GM06990 (cell line): ENCODE measurements around the gene GAREM2.

Experiments
- DNase-seq: peaks from one replicate; pipeline ENCODE4 v3.0.0-alpha.2; 2011; ENCODE audit not compliant: insufficient read length; ENCODE audit errors: extremely low read depth
- H3K27me3 ChIP-seq: replicated peaks from 2 replicates; pipeline ENCODE4 v1.6.0; 2011; ENCODE audit warnings: low read length; ENCODE audit not compliant: control insufficient read depth, insufficient read depth
- H3K36me3 ChIP-seq: 2 replicates; pipeline ENCODE4 v1.5.1; 2011; ENCODE audit warnings: low read length; ENCODE audit not compliant: control insufficient read depth, insufficient read depth
- H3K4me3 ChIP-seq: replicated peaks from 2 replicates; pipeline ENCODE4 v1.5.1; 2011; ENCODE audit warnings: low read depth, mild to moderate bottlenecking, control low read depth, low read length
- TF ChIP-seq, protein P1 (sequence below): IDR thresholded peaks from 2 replicates; pipeline ENCODE4 v1.5.1; 2011; ENCODE audit warnings: low read length, control low read depth, mild to moderate bottlenecking, inconsistent platforms; ENCODE audit not compliant: insufficient read depth, poor library complexity, severe bottlenecking

GAREM2 gene

DNA sequence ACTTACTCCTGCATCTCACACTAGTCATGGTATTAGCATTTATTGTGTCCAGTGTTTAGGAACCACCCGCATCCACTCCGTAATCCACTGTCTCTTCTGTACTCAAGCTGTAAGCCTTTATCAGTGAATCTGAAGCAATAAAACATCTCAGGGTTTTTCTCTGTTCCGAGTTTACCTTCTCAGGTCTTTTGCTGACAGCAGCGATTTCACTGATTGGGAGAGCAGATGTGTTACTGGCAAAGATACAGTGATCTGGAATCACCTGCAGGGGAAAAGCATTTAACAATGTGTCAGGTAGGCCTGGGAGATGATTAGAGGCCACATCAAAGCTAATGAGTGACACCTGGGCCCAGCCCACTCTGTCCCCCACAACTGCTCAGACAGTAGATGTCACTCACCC, 24.6 kb downstream of the GAREM2 start:
- Histone ChIP-seq H3K36me3 (peaks cover 23% of the 10 kb centered on the region), H3K27me3 (no peaks in the 10 kb centered on the region), H3K4me3 (no peak overlapping the region)
- TF ChIP-seq, protein P1, sequence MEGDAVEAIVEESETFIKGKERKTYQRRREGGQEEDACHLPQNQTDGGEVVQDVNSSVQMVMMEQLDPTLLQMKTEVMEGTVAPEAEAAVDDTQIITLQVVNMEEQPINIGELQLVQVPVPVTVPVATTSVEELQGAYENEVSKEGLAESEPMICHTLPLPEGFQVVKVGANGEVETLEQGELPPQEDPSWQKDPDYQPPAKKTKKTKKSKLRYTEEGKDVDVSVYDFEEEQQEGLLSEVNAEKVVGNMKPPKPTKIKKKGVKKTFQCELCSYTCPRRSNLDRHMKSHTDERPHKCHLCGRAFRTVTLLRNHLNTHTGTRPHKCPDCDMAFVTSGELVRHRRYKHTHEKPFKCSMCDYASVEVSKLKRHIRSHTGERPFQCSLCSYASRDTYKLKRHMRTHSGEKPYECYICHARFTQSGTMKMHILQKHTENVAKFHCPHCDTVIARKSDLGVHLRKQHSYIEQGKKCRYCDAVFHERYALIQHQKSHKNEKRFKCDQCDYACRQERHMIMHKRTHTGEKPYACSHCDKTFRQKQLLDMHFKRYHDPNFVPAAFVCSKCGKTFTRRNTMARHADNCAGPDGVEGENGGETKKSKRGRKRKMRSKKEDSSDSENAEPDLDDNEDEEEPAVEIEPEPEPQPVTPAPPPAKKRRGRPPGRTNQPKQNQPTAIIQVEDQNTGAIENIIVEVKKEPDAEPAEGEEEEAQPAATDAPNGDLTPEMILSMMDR: no peak
- DNase-seq: no peak

DNA sequence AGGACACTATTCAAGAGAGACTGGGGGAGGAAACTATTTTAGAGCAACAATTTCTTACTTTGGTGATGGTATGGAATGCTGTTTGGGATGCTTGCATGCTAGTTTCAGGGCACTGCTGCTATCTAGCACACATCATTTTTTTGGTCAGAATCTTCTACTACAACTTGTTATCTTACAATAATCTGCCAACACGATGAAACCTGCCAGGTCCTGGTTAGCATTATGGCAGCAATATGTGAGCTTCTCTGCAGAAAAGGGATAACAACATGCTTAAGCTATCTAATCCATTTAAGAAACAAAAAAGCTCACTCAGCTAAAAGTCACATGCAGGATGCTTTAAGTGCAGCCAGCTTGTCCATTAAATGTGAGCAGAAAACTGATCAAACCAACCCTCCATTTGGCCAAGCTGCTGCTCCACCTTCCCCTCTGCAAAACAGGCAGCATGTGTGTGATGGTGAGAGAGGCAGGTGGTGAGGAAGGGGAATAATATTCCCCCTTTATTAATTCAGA, 30.1 kb downstream of the GAREM2 start:
- Histone ChIP-seq H3K27me3 (no peaks in the 10 kb centered on the region), H3K36me3 (peaks cover 18% of the 10 kb centered on the region)
- TF ChIP-seq, protein P1: no peak

DNA sequence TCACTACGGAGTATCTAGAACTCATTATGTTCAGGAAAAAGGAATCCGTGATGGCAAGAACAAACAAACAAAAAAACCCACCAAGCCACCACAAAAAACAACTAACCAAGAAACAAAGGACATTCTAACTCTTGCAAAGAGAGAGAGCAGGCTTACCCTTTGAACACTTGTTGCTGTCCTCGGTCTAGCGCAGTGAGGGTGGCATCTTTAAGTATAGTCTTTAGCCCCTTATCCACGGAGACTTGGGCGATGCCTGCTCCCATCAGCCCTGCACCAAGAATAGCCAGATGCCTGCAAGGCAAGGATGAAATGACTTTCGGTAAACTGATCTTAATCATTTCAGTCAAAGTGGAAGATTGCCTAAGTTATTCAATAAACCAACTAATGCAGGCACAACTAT, 31.0 kb downstream of the GAREM2 start:
- H3K4me3 ChIP-seq: no peak overlapping the region
- DNase-seq: no peak
- H3K36me3 ChIP-seq: peaks cover 18% of the 10 kb centered on the region
- no peaks in the 10 kb centered on the region for H3K27me3 ChIP-seq
- TF ChIP-seq, protein P1: no peak

More for the DNA sequence above, 30.1 kb downstream of the GAREM2 start:
- no peak for DNase-seq
- H3K4me3 ChIP-seq: no peak overlapping the region

DNA sequence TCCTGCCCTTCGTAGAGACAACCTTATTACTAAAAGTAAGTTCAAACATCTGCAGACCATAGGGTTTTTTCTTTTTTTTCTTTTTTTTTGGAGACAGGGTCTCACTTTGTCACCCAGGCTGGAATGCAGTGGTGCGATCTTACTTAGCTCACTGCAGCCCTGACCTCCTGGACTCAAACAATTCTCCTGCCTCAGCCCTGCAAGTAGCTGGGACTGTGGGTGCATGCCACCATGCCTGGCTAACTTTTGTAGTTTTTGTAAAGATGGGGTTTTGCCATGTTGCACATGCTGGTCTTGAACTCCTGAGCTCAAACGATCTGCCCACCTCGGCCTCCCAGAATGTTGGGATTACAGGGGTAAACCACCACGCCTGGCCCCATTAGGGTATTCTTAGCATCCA, 39.1 kb downstream of the GAREM2 start:
- no peak overlapping the region for H3K4me3 ChIP-seq
- H3K27me3 ChIP-seq: no peaks in the 10 kb centered on the region
- TF ChIP-seq, protein P1: no peak
- H3K36me3 ChIP-seq: peaks cover 3% of the 10 kb centered on the region
- DNase-seq: no peak

DNA sequence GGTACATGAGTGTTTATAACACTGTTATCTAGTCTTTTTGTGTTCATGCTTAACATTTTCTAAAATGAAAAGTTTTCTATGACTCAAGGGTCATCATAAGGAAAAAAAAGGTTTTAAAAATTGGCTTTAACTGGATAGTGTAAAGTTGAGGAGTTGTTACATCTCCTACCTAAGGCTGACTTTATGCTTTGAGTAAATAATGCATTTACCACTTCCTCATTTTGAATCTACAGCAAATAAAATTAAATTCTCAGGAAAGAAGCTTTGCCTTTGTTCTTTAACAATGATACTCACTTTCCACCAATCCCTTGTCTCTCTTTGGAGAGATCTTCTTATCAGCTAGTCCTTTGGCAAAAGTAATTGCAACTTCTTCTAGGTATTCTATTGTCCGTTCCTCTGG, 41.9 kb downstream of the GAREM2 start:
- no peak for DNase-seq
- no peaks in the 10 kb centered on the region; the same call in none of the 2 replicates for H3K36me3 ChIP-seq
- no peak overlapping the region for H3K4me3 ChIP-seq
- TF ChIP-seq, protein P1: no peak
- no peaks in the 10 kb centered on the region for H3K27me3 ChIP-seq

DNA sequence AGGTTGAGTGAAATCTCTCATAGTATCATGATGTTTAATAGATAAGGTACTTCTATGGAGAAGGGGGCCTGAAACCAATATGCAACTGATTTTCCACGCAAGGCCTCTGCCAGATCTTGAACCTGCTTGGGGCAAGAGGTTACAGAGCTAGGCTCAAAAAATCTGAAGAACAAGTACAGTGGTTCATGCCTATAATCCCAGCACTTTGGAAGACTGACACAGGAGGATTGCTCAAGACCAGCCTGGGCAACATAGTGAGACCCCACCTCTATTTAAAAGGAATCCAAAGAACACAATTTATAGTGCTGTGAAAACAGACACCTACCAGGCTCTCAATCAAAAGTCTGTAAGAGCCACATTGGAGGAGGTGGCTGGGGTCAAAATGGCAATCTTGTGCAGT, 42.9 kb downstream of the GAREM2 start:
- H3K4me3 ChIP-seq: no peak overlapping the region
- DNase-seq: no peak
- H3K36me3 ChIP-seq: no peaks in the 10 kb centered on the region; the same call in none of the 2 replicates
- H3K27me3 ChIP-seq: no peaks in the 10 kb centered on the region
- TF ChIP-seq, protein P1: no peak
